ENCODE measurements around the gene TOMM22.

TOMM22 gene

DNA sequence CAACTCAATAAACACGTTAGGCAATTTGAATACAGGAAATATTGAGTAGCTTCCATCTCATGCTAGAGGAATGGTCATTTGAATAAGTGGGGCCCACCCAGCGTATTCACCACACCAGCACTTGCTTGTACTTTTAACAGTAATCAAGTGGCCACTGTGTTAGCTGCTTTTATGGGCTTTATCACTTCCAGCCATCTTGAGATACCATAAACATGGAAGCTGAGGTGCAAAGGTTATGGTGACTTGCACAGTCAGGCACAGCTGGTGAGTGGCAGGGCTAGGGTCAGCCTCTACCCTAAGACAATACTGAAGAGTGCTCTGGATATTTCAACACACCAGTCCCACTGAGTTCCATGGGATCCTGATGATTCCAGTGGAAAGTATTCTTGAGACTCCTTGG, 12.3 kb downstream of the TOMM22 start:
- DNase-seq: no peak

DNA sequence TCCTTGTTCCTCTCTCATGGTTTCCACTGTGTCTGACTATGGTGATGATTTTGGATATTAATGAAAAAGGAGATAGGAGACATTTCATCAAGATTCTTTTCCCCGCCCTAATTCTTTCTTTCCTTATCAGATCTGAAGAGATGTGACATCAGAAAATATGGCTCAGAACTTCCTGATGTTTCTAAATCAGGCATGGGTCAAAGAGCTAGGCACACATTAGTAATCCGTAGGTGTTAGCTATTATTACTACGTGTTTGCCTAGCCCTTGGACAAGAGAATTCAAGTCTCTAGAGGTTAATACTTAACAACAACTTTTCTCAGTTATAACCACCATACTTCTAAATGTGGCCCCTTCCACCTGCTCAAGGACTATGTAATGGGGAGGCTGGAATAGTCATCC, 13.2 kb downstream of the TOMM22 start:
- no peak for DNase-seq

- no peak for DNase-seq
Observed at GRCh38 chr22:38696606-38697424, 15.1 kb downstream of the TOMM22 start.

- DNase-seq: no peak
Observed at GRCh38 chr22:38697425-38698089, 15.8 kb downstream of the TOMM22 start.

DNA sequence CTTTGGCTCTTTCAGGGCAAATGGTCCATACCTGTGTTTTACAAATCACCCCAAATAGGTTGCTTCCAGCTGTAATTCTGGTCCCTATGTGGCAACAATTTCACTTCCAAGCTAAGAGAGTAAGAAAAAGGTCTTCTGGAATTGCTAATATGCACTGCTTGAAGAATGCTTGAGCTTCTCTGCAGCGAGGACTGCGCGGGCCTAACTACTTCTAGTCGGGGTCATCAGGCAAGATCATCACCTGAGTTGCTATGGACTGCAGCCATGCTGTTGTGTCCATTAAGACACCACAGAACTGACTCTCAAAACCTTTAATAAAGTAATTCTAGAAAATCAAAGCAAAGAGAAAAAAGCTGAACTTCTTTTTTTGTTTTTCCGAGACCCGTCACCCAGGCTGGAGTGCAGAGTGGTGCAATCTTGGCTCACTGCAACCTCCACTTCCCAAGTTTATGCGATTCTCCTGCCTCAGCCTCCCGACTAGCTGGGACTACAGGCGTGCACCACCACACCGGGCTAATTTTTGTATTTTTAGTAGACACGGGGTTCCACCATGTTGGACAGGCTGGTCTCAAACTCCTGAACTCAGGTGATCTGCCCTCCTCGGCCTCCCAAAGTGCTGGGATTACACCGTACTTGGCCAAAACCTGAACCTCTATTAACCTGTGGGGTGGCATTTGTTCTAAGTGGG, 16.8 kb downstream of the TOMM22 start:
- no peak for DNase-seq

DNA sequence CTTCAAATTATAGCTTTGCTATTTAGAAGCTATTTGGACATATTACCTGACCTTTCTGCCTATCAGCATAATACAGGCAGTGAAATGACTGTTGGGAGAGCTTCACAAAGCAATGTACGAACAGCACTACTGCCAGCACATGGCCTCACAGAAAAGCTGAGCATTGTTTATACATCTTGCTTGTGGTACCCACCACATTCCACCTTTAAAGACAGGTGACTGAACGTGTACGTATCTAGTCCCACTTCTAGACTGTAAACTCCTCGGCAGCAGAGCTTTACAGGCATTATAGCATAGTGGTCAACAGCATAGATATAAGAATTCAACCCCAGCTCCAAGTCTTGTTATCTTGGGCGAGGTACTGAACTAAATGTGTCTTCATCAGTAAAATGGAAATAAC, 17.4 kb downstream of the TOMM22 start:
- DNase-seq: no peak

- peak; percentile 38 for DNase-seq
Observed at GRCh38 chr22:38699784-38700183, 18.0 kb downstream of the TOMM22 start.

DNA sequence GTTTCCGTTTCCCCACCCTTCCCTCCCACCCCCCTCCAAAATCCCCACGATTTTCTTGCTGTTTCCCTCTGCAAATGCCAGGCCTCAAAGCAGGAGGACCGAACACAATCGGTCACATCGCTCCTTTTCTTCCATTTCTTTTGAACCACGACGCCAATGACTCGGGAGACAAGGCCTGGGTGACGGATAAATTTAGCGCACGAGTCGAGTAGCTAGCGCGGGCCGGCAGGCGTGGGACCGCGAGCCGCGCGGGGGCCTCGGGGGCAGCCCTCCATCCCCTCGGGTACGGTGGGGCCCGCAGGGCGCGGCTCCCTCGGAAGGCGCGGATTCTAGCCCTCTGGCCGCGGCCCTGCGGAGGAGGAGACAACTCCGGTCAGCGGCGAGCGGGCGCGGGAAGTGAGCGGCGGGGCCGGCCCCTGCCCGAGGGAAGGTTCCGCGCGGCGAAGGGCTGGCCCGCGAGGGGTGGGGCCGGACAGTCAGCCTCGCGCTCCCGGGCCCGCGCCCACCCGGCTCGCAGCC, 18.6 kb downstream of the TOMM22 start:
- peak; percentile 90 for DNase-seq

GRCh38 chr22:38700789-38701628, 19.3 kb downstream of the TOMM22 start, which contains the start of gene JOSD1:
Gene JOSD1 (minus strand): TSS chr22:38700943. CDS start chr22:38699987, 956 bp downstream.
- peak; percentile 99 for DNase-seq

DNA sequence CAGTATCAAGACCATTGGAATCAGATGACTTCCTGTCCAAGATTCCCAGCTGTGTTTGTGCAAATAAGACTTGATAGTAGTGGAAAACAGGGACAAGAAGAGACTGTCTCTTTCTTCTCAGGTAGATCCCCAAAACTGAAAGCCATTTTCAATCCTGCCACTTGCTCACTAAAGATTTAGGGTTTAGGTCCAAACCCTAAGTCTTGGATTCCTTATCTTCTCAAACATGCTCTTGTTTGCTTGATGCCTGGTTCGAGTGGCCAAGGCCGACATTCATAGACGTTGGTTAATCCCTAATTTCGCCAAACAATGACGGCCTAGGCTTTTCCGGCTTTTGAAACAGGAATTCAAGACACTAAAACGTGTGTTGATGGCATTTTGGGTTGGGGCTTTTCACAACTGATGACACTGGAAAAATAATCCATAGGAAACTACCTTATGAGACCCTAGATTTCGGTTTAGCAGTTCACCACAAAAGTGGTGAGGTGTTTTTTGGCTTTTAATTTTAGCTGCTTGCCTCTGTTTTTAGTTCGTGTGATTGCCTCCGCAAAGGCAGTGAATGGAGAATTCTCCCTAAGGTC, 23.0 kb downstream of the TOMM22 start:
- DNase-seq: no peak

- peak; percentile 87 for DNase-seq
Observed at GRCh38 chr22:38705235-38706100, 23.7 kb downstream of the TOMM22 start, which contains the start of gene GTPBP1. Gene GTPBP1 (plus strand): TSS chr22:38705944. CDS start chr22:38705956, 12 bp downstream.

GRCh38 chr22:38706101-38706900, 24.5 kb downstream of the TOMM22 start:
- peak; percentile 96 for DNase-seq

DNA sequence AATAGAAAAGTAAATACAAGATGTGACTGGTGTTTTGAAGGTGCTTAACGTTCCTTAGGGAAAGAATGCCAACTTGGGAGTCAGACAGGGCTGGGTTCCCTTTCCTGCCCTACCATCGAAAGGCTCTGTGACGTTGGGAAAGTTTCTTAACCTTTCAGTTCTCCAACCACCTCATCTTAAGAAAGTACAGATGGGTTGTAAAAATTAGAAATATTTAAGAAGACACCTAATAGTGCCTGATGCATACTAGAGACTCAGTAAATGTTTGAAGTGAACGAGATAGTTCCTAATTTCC, 25.1 kb downstream of the TOMM22 start:
- DNase-seq: no peak

DNA sequence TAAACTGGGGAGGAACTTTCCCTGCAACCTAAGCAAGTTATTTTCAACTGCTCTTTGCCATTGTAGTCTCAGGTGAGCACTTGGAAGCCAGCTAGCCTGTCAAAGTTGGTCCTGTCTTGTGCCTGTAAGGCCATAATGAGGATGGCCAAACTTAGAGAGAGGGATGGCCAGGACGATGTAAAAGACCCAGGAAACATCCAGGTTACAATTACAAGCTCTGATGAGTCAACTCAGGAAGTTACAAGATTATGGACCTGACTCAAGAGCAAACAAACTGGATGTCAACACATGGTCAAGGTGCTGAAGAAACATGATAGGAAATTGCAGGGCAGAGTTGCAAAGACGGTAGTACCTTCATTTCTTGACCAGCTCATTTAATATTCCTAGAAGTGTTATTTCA, 25.6 kb downstream of the TOMM22 start:
- no peak for DNase-seq

GRCh38 chr22:38707984-38708383, 26.2 kb downstream of the TOMM22 start:
- no peak for DNase-seq

- no peak for DNase-seq
Observed at GRCh38 chr22:38709306-38709705, 27.5 kb downstream of the TOMM22 start.

DNA sequence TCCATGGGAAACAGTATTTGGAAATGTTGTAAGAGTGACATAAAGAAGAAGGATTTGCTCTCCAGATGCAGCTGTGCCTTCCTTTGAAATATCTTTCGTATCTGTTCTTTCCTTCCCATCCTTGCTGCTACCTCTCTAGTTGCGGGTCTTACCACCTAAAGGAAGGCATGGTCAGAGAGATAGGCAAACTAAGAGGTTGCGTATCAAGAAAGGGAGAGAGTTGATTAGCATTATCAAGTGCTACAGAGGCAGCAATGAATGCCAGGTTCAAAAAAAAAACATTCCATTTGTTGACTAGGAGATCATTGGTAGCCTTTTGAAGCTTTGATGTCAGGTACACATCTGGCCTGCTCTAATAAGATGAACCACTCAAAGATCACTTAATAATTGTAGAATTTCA, 28.6 kb downstream of the TOMM22 start:
- no peak for DNase-seq

DNA sequence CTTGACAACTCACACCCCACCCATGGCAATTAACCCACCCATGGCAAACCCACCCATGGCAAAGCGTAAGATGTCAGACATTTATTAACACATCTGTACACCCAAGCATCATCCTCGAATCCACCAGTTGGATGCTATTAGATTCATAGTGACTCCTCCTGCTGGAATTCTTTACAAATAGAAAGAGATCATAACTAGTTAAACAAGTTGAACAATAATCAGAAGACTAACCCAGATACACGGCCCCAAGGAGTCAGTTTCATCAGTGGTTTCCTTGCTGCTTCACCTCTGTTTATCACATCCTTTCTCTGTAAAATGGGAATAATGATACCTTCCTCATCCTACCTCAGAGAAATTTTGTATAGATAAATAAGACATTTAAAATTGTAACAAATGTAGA, 29.1 kb downstream of the TOMM22 start:
- DNase-seq: no peak

GRCh38 chr22:38712486-38713207, 30.9 kb downstream of the TOMM22 start:
- DNase-seq: no peak
